Measurements from ENCODE around the gene CCNQ.
"Not testable (repeated sequence)": the region's sequence is repeated elsewhere in the genome, so short reads cannot be mapped to it uniquely, and the experiment has no call there.

CCNQ gene

DNA sequence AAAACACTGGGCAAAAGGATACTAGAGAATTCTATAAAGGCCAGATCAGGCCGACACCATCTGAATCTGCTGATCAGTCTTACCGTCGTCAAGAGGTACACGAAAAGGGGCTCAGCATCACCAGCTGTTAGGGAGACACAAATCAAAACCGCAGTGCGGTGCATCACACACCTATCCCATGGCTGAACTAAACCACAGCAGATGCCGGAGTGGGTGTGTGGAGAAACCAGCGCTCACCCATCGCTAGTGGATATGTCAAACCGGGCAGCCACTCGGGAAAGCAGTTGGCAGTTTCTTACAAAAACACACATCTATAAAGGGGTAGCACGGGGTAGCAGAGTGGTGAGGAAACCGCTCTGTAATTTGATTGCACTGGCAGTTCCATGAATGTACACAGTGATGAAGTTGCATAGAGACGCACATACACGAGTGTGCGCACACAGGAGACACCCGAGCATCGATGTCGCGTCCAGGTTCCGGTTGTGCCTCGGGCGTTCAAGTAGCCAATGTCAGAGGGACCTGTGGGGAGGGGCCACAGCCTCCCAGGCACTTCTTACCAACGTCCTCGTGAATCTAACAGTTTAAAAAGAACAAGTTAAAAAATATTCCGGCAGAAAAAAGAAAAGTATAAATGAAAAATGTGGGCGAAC lies 23.1 kb upstream of the CCNQ start:
- DNase-seq: no peak

DNA sequence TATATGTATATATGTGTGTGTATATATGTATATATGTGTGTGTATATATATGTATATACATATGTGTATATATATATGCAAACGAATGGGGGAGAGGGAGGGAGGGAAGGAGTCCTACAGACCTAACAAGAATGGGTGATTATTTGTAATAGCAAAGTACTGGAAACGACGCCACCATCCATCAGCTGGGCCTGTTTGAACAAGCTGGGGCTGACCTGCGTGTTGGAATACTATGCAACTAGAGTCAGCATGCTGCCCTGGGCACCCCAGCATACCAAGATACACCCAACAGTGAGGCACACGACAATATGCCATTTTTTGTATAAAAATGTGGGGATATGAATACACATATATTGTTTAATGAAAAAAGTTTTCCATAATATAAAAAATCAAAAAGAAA lies 21.6 kb upstream of the CCNQ start:
- no peak for DNase-seq

DNA sequence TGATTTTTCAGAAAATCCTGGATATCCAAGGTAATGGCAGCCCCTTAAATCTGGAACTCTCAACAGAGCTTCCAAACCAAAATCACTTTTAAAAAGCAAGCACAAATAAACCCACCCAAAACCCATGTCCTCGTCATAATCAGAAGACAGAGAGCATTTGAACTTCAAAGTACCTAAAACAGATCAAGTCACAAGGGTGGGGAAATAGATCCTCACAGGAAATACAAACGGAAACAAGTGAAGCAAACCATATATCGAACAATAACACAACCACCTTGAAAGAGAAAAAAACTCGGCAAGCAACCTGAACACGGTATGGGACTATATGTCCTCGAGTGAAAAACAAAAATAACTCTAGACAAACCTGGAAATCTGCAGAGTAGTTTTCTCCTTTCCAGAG lies 15.9 kb upstream of the CCNQ start:
- DNase-seq: no peak

DNA sequence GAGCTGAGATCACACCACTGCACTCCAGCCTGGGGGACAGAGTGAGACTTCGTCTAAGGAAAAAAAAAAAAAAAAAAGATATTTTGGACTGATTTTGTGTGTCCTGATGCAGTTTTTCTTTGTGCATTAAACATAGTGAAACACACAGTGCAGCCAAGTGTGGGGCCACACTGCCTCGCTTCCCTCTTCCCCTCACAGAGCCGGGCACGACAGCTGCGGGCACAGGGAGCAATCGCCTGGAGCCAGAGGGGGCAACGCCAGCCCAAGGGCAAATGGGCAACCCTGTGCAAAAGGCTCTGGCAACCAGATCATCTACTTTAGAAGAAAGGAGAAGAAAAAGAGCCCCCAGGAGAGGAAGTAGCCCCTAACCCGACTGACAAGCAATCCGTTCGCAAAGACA lies 13.5 kb upstream of the CCNQ start:
- no peak for DNase-seq

DNA sequence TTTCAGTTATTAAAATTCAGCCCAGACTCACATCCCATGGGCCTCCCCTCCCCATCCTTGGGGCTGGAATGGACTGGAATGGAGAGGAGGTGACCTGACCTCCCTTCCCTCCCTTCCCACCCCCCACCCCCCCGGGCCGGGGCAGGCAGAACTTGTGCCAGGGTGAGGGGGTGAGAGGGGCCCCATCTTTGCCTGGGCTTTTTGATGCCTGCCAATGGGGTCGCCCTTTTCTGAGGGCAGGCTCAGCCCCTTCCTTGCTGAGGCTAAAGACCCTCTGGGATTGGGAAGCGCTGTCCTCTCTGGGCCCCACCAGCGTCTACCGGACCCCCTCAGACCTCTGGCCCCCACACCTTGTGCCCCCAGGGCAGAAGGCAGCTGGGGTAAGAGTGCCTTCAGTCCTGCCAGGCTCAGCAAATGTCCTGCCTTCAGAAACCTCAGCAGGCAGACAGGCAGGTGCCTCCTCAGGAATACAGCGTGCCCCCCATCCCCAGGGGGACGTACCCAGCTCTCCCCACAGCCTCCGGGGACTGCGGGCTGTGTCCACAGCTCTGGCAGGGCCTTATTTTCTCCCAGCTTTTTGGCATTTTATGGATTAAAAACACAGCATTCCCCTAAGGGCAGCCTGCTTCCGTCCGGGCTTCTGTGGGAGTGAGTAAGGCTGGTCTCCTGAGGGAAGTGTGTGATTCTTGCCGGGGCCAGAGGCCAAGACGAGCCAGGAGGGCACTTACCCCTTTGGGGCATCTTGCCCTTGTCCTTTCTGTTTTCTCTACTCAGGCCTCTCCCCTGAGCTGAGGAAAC lies 12.6 kb upstream of the CCNQ start:
- no peak for DNase-seq

DNA sequence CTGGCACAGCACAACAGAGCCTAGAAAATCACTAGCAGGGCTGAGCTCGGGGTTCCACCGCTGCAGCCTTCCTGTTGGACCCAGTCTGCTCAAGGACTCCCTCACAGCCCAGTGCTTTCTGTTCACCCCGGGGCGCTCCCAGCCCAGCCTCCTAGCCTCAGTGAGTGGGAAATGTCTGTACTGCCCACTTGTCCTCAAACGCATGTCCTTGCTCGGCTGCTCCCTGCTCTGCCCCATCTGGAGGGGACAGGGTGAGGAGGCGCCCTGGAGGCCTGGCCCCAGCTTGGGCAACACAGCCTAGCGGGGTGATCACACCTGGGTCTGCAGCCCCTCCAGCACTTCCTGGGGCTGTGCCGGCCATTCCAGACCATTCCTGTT lies 11.9 kb upstream of the CCNQ start:
- no peak for DNase-seq

DNA sequence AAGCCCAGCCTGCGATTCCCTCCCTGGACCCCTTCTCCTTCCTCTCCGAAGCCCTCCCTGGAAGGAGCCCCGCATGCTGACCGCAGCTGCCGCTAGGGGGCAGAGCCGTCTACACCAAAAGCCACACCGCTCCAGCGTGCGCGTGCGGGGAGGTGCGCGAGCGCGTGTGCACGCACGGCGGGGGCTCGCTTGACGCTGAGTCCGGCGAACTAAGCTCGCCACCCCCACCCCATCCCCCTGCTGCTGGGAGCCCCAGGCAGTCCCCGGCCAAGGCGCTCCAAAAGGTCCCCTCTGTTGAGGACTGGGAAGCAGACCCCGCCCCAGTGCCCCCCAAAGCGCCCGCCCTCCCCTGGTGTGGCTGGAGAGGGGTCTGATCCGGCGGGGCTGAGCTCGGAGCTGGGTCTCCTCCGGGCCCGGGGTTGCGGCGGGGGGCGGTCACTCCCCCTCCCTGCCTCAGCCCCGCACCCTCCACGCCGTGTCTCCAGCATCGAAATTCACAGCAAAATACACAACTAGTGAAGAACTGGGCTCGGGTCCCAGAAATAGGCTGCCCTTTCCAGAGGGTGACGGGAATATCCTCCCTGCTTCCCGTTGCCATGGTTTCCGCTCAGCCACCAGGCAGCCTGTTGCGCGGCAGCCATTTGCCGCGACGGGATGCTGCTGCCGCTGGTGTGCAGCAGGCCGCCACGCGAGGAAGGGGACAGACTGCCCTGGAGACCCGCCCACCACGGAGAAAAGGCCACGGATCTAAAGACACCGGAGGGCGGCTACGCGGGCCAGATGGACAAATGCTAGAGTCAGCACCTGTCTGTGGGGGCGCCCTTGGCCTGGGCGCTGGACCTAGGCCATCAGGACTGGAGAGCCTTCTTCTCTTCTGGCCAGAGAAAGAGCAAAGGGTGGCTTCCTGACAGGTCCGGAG lies 11.2 kb upstream of the CCNQ start:
- DNase-seq: peak; percentile 76 to 83

DNA sequence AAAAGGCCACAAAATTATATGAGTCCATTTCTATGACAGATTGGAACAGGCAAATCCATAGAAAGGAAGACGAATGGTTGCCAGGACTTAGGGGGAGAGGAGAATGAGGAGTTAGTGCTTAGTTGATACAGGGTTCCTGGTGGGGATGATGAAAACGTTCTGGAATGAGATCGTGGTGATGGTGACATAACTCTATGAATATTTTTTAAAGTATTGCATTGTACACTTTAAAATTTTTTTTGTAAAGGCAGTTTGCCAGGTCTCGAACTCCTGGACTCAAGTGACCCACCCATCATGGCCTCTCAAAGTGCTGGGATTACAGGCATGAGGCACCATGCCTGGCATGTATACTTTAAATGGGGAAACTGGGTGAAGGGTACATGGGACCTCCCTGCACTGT lies 9.9 kb upstream of the CCNQ start:
- DNase-seq: no peak

DNA sequence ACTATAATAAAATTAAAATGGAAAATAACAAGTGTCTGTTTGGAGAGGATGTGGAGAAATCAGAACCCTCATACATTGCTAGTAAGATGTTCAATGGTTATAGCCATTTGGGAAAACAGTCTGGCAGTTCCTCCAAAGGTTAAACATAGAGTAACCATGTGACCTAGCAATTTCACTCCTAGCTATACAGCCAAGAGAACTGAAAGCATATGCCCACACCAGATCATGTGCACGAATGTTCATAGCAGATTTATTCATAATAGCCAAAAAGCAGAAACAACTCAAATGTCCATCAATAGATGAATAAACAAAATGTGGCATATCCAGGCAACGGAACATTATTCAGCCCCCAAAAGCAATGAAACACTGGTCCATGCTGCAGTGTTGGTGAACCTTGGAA lies 9.4 kb upstream of the CCNQ start:
- DNase-seq: no peak

DNA sequence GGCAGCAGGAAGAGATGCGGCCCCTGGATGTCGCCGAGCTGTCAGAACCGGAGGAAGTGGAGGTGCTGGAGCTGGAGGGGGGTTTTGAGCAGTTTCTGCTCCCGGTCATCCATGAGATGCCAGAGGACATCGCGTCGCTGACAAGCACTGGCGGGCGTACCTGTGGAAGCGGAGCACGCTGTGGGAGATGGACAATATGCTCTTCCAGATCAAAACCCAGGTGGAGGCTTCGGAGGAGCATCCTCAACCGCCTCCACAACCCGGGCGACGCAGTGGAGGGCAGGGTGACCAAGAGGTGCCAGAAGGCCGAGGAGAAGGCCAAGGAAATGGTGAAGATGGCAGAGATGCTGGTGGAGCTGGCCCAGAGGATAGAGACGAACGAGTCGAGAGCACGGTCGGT lies 7.6 kb upstream of the CCNQ start:
- DNase-seq: no peak

DNA sequence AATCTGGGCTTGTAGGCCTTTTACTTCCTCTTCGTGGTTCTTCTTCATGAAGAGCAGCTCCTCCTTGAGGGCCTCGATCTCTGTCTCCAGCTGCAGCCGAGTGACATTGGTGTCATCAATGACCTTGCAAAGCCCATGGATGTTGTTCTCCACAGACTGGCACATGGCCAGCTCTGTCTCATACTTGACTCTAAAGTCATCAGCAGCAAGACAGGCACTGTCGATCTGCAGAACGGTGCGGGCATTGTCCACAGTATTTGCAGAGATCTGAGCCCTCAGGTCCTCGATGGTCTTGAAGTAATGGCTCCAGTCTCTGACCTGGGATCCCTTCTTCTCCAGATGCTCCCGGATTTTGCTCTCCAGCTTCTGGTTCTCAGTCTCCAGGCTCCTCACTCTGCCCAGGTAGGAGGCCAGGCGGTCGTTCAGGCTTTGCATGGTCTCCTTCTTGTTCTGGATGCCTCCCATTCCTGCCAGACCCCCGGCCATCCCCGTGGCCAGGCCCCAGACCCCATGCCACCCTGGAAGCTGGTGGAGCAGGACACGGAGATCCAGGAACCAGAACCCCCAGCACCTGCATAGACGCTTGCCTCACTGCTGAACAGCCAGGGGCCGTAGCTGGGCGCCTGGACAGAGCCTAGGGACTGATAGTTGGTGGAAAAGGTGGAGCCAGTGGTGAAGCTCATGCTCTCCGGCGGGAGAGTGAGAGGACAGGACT lies 5.9 kb upstream of the CCNQ start:
- not testable (repeated sequence) for DNase-seq

DNA sequence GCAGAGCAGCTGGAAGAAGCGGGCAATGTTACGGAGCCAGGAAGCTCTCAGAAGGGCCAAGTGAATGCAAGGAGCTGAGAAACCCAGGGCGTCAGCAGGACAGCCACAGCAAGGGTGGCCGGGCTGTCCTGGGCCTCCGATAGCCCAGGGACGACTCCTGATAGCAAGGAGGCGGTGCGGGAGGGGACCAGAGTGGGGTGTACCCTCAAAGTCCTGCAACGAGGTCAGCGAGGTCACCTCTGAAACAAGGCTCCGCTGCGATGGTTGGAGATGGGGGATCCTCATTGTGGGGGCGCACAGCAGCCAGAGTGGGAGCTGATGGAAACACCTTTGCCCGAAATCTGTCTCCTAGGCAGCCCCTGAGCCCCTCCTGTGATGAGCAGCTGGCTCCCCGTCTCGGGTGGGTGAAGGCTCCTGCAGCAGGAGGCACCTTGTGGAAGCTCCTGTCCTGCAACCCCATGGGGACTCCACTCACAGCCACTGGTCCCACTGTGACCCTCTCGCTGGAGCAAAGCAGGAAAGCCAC lies 4.3 kb upstream of the CCNQ start:
- no peak for DNase-seq

DNA sequence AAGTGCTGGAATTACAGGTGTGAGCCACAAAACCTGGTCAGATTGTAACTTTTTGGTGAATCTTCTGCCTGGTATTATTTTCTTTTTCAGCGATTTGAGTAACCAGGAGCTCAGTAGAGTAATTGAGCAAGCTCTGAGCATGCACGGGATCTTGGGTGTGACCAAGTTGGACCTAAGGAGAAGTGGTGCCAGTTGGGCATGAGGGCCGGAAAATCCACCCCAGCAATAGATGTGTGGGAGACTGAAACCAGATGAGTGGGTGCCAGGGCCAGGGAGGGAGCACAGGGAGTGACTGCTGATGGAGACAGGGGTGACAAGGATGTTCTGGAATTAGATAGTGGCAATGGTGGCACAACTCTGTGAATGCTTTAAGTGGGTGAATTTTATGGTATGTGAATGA lies 3.7 kb upstream of the CCNQ start:
- DNase-seq: no peak

DNA sequence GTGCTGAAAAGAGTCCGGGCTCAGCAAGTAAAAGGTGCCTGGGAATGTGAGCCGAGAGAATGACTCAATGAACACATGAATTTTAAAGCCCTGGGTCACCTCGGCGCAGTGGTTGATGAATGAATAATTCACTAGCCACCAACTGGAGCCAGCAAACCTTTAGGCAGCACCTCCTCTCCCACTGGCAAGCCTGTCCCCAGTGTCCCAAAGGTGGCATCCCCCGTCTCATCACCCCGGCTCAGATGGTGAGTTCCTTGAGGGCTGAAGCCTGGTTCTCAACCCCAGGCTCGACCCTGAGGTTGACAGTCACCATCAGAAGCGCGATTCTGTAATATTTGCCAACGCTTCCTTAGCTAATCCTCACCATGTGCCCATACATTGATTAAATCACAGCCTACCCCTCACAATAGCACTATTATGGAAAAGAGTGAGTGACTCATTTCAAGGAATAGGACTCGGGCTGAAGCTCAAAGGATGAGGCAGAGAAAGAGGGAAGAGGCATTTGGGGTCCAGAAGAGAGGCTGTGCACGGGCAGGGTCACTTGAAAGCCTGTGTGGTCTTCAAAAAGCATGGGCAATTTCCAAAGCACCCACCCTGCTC lies 2.7 kb upstream of the CCNQ start:
- DNase-seq: no peak

DNA sequence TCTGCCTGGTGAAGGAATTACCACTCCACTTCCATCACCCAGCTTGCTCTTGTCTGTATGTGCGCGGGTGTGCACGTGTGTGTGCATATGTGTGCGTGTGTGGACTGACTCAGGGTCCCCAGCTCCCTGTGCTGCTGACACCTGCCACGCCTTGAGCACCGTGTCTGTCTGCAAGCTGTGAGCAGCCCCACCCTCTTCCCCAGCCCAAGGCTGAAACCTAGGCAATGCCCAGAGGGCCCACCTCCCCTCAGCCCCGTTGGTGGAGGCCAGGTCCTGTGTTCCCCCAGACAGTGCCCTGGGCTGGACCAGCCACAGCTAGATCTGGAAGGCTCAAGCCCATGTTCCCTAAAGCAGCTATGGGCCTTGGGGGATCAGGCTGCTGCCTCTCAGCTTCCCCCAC lies 2.0 kb upstream of the CCNQ start:
- no peak for DNase-seq

DNA sequence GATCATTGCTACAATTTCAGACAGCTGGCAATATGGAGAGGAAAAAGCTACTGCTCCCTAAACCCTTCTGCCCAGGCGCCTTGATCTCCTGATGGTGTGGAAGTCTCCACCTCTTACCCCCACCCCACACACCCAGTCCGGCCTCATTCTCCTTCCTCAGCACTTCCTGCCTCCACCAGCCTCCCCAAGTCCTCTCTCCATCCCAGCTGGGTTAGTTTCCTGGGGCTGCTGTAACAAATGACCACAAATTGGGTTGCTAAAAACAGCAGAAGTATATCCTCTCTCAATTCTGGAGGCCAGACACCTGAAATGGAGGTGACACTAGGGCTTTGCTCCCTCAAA lies 1.1 kb upstream of the CCNQ start:
- peak; percentile 24 to 26 for DNase-seq

DNA sequence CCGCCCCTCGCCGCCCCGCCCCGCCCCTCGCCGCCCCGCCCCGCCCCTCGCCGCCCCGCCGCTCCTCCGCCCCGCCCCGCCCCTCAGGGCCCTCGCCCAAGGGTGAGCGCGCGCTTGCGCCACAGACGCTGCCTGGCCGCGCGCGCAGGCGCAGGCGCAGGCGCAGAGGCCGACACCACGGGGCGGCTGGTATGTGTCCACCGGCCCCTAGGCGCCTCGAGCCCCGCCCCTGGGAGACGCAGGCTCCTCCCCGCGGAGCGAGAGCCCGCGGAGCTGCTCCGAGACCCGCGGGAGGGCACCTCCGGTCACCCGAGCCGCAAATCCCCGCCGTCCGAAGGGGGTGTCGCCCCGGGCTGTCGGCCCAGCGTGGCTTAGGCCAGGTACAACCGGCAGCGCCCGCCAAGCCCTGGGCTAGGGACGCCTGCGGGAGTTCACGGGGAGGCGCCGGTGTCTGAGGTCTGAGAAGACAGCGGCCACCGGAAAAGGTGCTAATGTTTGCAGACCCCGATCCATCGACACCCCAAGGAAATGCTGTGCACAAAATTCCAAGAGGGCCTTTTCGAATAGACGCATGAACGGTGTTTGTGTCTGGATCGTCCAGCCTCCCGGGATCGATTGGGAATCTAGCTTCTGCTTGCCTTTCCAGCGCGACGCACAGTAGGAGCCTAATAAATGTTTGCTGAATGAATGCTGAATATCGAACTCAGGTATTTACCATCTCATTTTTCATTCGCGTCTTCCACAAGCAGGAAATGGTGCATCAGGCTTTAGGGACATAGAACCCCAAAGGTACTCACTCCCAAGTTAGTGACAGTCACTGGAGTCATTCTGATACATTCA lies 473 bp upstream of the CCNQ start:
- DNase-seq: peak; percentile 85 to 87

DNA sequence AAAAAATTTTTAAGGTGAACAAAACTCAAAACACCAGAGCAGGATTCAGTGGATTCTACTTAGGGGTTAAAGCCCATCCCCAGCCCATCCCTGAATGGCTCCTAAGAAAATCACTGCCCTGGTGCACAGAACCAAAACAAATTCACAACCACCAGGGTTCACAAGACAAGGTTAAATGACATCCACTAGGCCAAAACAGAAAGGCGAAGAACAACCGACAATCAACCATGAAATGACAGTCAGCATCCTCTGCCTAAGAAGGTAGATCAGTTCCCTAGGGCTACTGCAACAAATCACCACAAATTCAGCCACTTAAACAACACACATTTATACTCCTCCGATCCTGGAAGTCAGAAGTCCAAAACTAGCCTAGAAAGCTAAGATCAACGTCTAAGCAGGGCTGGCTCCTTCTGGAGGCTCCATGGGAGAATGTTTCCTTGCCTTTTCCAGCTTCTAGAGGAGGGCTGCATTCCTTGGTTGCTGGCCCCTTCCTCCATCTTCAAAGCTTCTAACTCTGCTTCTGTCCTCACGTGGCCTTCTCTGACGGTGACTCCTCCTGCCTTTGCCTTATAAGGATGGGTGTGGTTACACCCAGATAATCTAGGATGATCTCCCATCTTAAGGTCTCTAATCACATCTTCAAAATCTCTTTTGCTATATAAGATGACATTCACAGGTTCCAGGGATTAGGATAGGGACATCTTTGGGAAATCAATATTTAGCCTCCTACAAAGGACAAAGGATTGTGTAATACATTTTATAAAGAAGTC lies 1.8 kb downstream of the CCNQ start:
- no peak for DNase-seq

DNA sequence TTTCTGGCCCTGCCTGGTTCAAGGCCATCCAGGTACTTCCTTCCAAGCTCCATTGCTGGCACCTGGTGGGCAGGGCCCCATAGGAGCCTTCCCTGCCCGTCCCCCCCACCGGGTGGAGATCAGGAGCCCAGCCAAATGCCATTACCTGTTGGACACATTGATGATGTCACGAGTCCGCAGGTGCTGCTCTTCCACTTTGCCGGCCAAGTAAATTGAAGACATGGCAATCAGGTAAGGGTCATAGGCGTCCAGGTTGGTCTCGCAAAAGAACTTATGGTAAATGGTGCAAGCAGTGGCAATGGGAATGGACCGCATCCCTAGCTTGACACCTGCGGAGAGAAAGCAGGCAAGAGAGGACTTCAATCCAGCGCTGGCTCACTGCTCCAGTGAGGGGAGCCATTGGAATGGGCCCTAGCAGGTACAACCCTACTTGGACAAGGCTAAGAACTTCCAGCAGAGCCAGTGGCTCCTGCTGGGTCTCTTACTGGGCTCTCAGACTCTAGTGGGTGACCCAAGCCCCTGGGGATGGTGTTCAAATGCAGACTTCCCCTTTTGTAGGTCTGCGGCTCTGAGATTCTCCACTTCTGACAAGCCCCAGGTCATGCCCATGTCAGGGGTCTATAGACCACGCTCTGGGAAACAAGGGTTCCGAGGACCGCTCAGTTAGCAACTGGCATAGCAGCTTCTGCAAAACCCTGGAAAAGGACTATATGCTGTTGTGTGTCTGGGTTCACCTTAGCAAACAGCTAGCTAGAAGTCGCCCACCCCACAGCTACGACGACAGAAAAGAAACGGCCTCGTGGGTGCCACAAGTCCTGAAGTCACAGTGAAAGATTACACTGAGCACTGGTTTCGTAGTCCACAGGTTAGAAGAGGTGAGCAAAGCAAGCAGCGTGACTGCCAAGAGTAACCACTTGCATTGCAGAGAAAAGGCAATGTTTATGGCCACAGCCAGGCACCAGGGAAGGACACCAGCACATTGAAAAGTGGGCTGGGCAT lies 2.8 kb downstream of the CCNQ start:
- no peak for DNase-seq

Measured in activated CD4-positive, alpha-beta T cell treated with anti-CD3 and anti-CD28 coated beads, Interleukin-2, amount 50 U/mL, for 48 hours (primary cell).